Fibroblast of lung (primary cell): ENCODE measurements around the gene ENKD1. TPM values are rescaled to one million over a fixed set of nuclear protein-coding genes. Genes with fewer than 3 reads are reported as not detected.
A peak's percentile ranks its signal among the peaks of the same experiment; 100 is the strongest.

ENCODE experiments used
- DNase-seq, 2 donors: peaks; one replicate each; pipeline versions ENCODE4 v3.0.0 to v3.0.0-alpha.2; 2010; ENCODE audit warnings: low read depth in 2 of 2
- H2AFZ ChIP-seq: 2 replicates; pipeline ENCODE4 v1.5.1; 2012; ENCODE audit warnings: low read length, control low read depth, inconsistent platforms
- H3K27ac ChIP-seq: 2 replicates; pipeline ENCODE4 v1.5.1; 2011; ENCODE audit warnings: low read length, control low read depth; ENCODE audit not compliant: insufficient read depth
- H3K27me3 ChIP-seq: 2 replicates; pipeline ENCODE4 v1.5.1; 2011; ENCODE audit warnings: mild to moderate bottlenecking, low read length; ENCODE audit not compliant: control insufficient read depth, insufficient read depth
- H3K36me3 ChIP-seq: 2 replicates; pipeline ENCODE4 v1.5.1; 2011; ENCODE audit warnings: low read length; ENCODE audit not compliant: control insufficient read depth, insufficient read depth
- H3K4me1 ChIP-seq: 2 replicates; pipeline ENCODE4 v1.5.1; 2011; ENCODE audit warnings: low read length; ENCODE audit not compliant: control insufficient read depth, insufficient read depth; ENCODE audit errors: extremely low read depth
- H3K4me2 ChIP-seq: 2 replicates; pipeline ENCODE4 v1.5.1; 2011; ENCODE audit warnings: low read length, control low read depth; ENCODE audit not compliant: insufficient read depth; ENCODE audit errors: extremely low read depth
- H3K4me3 ChIP-seq, 4 experiments: fragments of 200-600 bp in 1 of 4; sonication (generic) in 1 of 4; replicated peaks in 1 of 4; 2 replicates each; pipeline ENCODE4 v1.5.1; 2011 to 2016; ENCODE audit warnings: low read length in 4 of 4, low read depth in 3 of 4, mild to moderate bottlenecking in 3 of 4, control low read depth in 2 of 4, inconsistent platforms in 1 of 4, mixed read lengths in 1 of 4; ENCODE audit not compliant: insufficient read depth in 1 of 4; ENCODE audit errors: control extremely low read depth in 1 of 4
- H3K79me2 ChIP-seq: 2 replicates; pipeline ENCODE4 v1.5.1; 2012; ENCODE audit warnings: mild to moderate bottlenecking, low read length, inconsistent platforms; ENCODE audit not compliant: control insufficient read depth, insufficient read depth
- H3K9ac ChIP-seq: 2 replicates; pipeline ENCODE4 v1.5.1; 2011; ENCODE audit warnings: mild to moderate bottlenecking, low read length, control low read depth; ENCODE audit not compliant: insufficient read depth
- H3K9me3 ChIP-seq: 2 replicates; pipeline ENCODE4 v1.5.1; 2012; ENCODE audit warnings: low read depth, low read length; ENCODE audit not compliant: control insufficient read depth, insufficient read depth
- H4K20me1 ChIP-seq: 2 replicates; pipeline ENCODE4 v1.5.1; 2011; ENCODE audit warnings: low read length; ENCODE audit not compliant: control insufficient read depth, insufficient read depth; ENCODE audit errors: extremely low read depth
- CTCF ChIP-seq, 2 donors: IDR thresholded peaks in 1 of 2; conservative IDR thresholded peaks in 1 of 2; 1 replicate in 1 of 2; 2 replicates in 1 of 2; pipeline ENCODE4 v1.5.1; 2011 to 2012; ENCODE audit warnings: low read length in 2 of 2, control low read depth in 1 of 2, inconsistent platforms in 1 of 2, low read depth in 1 of 2, mild to moderate bottlenecking in 1 of 2
- EZH2 ChIP-seq: IDR thresholded peaks from 2 replicates; pipeline ENCODE4 v1.5.1; 2012; ENCODE audit warnings: low read length, control low read depth, mild to moderate bottlenecking; ENCODE audit errors: missing control alignments
- polyA plus RNA-seq, 2 donors: library from polyadenylated mRNA; depleted of rRNA in 1 of 2; stranded (reverse) in 1 of 2; unstranded in 1 of 2; fragments of >200 nt; gene quantifications; 2 replicates each; pipeline ENCODE4 v1.2.1, GENCODE V29; 2011 to 2012; ENCODE audit warnings: missing spikeins in 1 of 2
- total RNA-seq: library from RNA; depleted of rRNA; stranded (reverse); fragments of >200 nt; gene quantifications from 2 replicates; pipeline ENCODE4 v1.2.1, GENCODE V29; 2014

Gene ENKD1
- total and polyA plus RNA-seq, 2 donors (not counting 1 experiment from before 2014, with no cell fraction given), result 3.2 to 17.8 TPM

- no peaks in the 10 kb centered on the region for H4K20me1 ChIP-seq
- H3K4me1 ChIP-seq, result no peaks in the 10 kb centered on the region
- no peak overlapping the region for H3K4me2 ChIP-seq
- DNase-seq, result no peak
- no peak overlapping the region for H3K9ac ChIP-seq
- TF ChIP-seq CTCF (conservative IDR thresholded peaks at IDR 0.05 in 1 of 2, IDR thresholded peaks at IDR 0.05 in 1 of 2; ENCODE audit: low read depth in 1 of 2, low read length in 2 of 2), result no peak
- peak; percentile 5 for TF ChIP-seq EZH2
- no peak overlapping the region for H2AFZ ChIP-seq
- H3K36me3 ChIP-seq, result no peaks in the 10 kb centered on the region
- H3K9me3 ChIP-seq, result no peaks in the 10 kb centered on the region
- no peak overlapping the region for H3K4me3 ChIP-seq
- H3K79me2 ChIP-seq, result no peaks in the 10 kb centered on the region
- H3K27ac ChIP-seq, result no peak overlapping the region
- H3K27me3 ChIP-seq, result peaks cover 56% of the 10 kb centered on the region
Measured at GRCh38 chr16:67647681-67648080, 18.9 kb downstream of the ENKD1 start.

- H3K4me3 ChIP-seq, result no peak overlapping the region
- peaks cover 52% of the 10 kb centered on the region for H3K27me3 ChIP-seq
- H3K36me3 ChIP-seq, result no peaks in the 10 kb centered on the region
- H2AFZ ChIP-seq, result no peak overlapping the region
- H3K79me2 ChIP-seq, result no peaks in the 10 kb centered on the region
- TF ChIP-seq EZH2 (no peak), CTCF (conservative IDR thresholded peaks at IDR 0.05 in 1 of 2, IDR thresholded peaks at IDR 0.05 in 1 of 2; ENCODE audit: low read depth in 1 of 2, low read length in 2 of 2) (no peak)
- no peak overlapping the region for H3K9ac ChIP-seq
- H3K4me1 ChIP-seq, result no peaks in the 10 kb centered on the region
- no peak for DNase-seq
- no peaks in the 10 kb centered on the region for H3K9me3 ChIP-seq
- H3K27ac ChIP-seq, result no peak overlapping the region
- no peaks in the 10 kb centered on the region for H4K20me1 ChIP-seq
- H3K4me2 ChIP-seq, result no peak overlapping the region
Measured at GRCh38 chr16:67647111-67647651, 19.4 kb downstream of the ENKD1 start.

GRCh38 chr16:67645397-67646121, 21.0 kb downstream of the ENKD1 start:
- peaks cover 44% of the 10 kb centered on the region for H3K27me3 ChIP-seq

More at GRCh38 chr16:67645397-67646121, 21.0 kb downstream of the ENKD1 start:
- no peaks in the 10 kb centered on the region for H3K4me1 ChIP-seq
- H2AFZ ChIP-seq, result no peak overlapping the region
- no peaks in the 10 kb centered on the region for H3K36me3 ChIP-seq
- H3K9ac ChIP-seq, result no peak overlapping the region
- H3K4me3 ChIP-seq, result no peak overlapping the region
- no peak overlapping the region for H3K27ac ChIP-seq
- H3K4me2 ChIP-seq, result no peak overlapping the region
- DNase-seq, result no peak
- no peaks in the 10 kb centered on the region for H4K20me1 ChIP-seq
- H3K9me3 ChIP-seq, result no peaks in the 10 kb centered on the region
- TF ChIP-seq EZH2 (no peak), CTCF (conservative IDR thresholded peaks at IDR 0.05 in 1 of 2, IDR thresholded peaks at IDR 0.05 in 1 of 2; ENCODE audit: low read depth in 1 of 2, low read length in 2 of 2) (no peak)
- H3K79me2 ChIP-seq, result no peaks in the 10 kb centered on the region
